GM12875 (cell line): ENCODE data around the gene SPIN3.
"Not testable (repeated sequence)": the region's sequence is repeated elsewhere in the genome, so short reads cannot be mapped to it uniquely, and the experiment has no call there.

ENCODE experiments used
- H3K4me3 ChIP-seq: one replicate; pipeline ENCODE4 v1.5.1; 2011; ENCODE audit warnings: low read depth, low read length, control low read depth
- CTCF ChIP-seq: IDR thresholded peaks from 2 replicates; pipeline ENCODE4 v1.5.1; 2011; ENCODE audit warnings: low read depth, mild to moderate bottlenecking, control low read depth, inconsistent platforms, low read length, moderate library complexity, borderline replicate concordance; ENCODE audit not compliant: insufficient read depth

SPIN3 gene

GRCh38 chrX:56978172-56978571 lies 17.2 kb downstream of the SPIN3 start:
- no peak overlapping the region for H3K4me3 ChIP-seq
- peak; percentile 62 for TF ChIP-seq CTCF

- no peak for TF ChIP-seq CTCF
- H3K4me3 ChIP-seq: no peak overlapping the region
Observed at GRCh38 chrX:56975611-56976010, 19.7 kb downstream of the SPIN3 start.

- TF ChIP-seq CTCF: no peak
- no peak overlapping the region for H3K4me3 ChIP-seq
Observed at GRCh38 chrX:56974408-56974807, 20.9 kb downstream of the SPIN3 start.

GRCh38 chrX:56969559-56969958 lies 25.8 kb downstream of the SPIN3 start:
- no peak overlapping the region for H3K4me3 ChIP-seq
- no peak for TF ChIP-seq CTCF

- TF ChIP-seq CTCF: no peak
- no peak overlapping the region for H3K4me3 ChIP-seq
Observed at GRCh38 chrX:56968980-56969379, 26.4 kb downstream of the SPIN3 start.

GRCh38 chrX:56963377-56963776 lies 32.0 kb downstream of the SPIN3 start:
- no peak overlapping the region for H3K4me3 ChIP-seq
- no peak for TF ChIP-seq CTCF

GRCh38 chrX:56947699-56948098 lies 47.6 kb downstream of the SPIN3 start:
- no peak overlapping the region for H3K4me3 ChIP-seq
- TF ChIP-seq CTCF: no peak

GRCh38 chrX:56946201-56946600 lies 49.1 kb downstream of the SPIN3 start:
- H3K4me3 ChIP-seq: not testable (repeated sequence)

- not testable (repeated sequence) for H3K4me3 ChIP-seq
Observed at GRCh38 chrX:56945226-56945625, 50.1 kb downstream of the SPIN3 start.
